Stimulated activated CD8-positive, alpha-beta memory T cell treated with anti-CD3 and anti-CD28 coated beads, Interleukin-7, amount 100 ng/mL, for 1 hour (primary cell): ENCODE results near the gene PEA15.

Source experiments
- DNase-seq, 2 donors: peaks; one replicate each; pipeline ENCODE4 v3.0.0-alpha.2; 2020; ENCODE audit warnings: low read depth in 2 of 2

The PEA15 gene, protein sequence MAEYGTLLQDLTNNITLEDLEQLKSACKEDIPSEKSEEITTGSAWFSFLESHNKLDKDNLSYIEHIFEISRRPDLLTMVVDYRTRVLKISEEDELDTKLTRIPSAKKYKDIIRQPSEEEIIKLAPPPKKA

DNA sequence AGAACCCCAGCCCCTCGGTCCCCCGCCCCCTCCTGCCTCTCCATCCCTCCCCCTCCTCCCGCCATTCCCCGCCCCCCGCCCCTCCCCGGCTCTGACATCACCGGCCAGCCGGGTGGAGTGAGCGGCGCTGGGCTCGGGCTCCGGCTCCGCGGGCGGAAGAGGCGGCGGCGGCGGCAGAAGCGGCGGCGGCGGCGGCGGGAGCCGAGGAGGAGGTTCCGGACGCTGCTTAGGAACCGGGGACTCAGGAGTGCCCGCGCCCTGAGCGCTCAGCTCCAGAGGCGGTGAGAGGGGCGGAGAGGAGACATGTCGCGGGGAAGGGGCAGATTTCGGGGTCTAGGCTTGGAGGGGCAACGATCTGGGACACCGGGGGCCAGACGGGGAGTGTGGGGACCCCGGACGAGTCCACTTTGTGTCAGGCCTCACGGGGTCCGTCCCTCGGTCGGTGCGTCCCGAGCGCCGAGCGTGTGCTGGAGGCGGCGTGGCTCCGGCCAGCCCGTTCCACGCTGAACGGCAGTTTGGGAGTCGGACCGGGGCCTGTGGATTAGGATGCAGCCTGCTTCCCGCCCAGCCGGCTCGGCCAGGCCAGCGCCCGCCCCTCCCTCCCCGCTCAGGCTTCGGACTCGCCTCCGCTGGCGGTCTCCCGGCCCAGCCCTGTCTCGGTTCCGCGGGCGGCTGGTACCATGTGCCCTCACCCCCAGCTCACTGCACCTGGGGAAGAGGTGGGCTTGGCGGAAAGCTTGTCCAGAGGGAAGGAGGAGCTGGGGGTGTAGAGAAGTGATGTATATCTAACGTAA is at the start of gene PEA15:
TSS of gene PEA15 (plus strand) at position 143 of the 794 bp plus-strand sequence. CDS start 6,161 bp downstream, outside the sequence.
- peak; percentile 33 to 52 for DNase-seq

GRCh38 chr1:160156361-160156760 is 48.8 kb upstream of the PEA15 start:
- no peak for DNase-seq

GRCh38 chr1:160157174-160157573 is 48.0 kb upstream of the PEA15 start:
- DNase-seq = no peak

GRCh38 chr1:160158031-160158430 is 47.2 kb upstream of the PEA15 start:
- DNase-seq = no peak

DNA sequence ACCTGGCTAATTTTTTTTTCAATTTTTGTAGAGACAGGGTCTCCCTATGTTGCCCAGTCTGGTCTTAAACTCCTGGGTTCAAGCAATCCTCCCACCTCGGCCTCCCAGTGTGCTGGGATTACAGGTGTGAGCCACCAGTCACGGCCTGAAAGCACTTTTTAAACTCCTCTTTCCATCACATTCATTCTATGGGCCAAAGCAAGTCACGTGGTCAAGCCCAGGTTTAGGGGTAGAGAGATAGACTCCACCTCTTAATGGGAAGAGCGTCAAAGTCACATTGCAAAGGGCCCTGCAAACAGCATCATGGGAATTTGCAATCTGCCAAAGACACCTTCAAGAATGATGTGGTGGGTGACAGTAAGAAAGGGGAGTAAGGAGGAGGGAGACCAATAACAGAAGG is 46.6 kb upstream of the PEA15 start:
- DNase-seq = no peak

DNA sequence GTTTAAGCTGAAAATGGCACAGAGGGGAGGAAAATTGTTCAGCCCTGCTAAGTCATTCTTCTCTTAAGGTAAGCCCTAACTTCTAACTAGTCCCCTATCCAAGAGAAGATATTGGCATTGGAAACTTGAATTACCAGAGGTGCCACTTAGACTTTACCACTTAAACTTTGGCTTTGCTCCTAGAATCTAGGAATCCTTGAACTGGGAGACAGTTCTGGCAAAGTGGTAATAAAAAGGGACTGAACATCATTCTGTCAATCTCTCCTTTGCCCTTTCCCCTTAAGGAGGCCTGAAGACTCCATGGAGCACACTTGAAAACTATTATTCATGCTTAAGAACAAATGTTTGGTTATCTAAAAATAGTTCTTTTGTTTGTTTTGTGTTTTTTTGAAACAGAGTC is 45.3 kb upstream of the PEA15 start:
- no peak for DNase-seq

GRCh38 chr1:160161965-160162705 is 43.0 kb upstream of the PEA15 start:
- DNase-seq = no peak

DNA sequence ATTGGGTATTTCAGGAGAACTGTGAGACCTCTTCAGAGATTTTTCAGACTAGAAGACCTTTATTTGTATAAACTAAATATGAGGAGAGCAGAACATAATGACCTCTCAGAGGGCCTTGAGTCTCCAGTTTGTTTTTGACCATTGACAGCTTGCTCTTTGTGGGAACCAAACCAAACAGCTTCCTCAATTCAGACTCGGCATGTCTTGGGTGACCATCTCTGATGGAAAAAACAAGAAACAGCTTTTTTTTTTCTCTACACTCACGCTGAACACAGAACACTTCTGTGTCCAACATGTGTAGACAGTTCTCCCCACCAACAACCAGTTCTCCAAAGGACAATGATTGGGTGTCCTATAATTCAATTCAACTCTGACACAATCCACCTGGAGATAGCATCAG is 42.3 kb upstream of the PEA15 start:
- no peak for DNase-seq

DNA sequence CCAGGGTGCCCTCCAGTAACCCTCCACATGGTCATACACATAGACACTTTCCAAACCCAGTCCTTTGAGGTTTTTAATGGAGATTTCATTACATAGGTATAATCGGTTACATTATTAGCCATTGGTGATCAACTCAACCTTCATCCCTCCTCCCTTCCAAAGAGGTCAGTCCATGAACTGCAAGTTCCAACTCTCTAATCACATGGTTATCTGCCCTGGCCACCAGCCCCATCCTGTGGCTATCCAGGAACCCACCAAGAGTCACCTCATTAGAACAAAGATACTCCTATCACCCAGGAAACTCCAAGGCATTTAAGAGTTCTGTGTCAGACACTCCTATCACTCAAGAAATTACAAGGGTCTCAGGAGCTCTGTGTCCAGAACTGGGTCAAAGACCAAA is 41.6 kb upstream of the PEA15 start:
- DNase-seq = no peak

- DNase-seq = no peak
Observed at GRCh38 chr1:160164121-160164520, 41.1 kb upstream of the PEA15 start.

DNA sequence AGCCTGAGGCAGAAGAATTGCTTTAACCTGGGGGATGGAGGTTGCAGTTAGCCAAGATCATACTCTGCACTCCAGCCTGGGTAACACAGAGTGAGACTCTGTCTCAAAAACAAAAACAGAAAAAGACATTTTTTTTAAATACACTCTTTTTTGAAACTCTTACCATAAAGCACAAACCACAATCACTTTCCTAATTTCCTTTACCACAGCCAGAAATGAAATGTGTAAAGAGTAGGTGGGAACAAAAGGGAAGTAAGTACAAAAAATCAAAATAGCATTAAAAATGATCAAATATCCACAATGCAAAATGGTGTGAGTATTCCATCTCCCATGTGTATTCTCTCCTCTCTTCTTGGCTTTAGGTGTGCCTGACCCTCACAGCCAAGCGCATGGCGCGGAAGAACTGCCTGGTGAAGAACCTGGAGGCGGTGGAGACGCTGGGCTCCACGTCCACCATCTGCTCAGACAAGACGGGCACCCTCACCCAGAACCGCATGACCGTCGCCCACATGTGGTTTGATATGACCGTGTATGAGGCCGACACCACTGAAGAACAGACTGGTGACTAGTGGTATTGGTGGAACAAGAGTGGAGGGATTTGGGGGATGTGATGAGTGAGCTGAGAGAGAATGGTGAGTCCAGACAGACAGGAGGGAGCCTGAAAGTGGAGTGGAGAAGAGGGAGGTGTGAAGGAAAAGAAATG is 38.9 kb upstream of the PEA15 start:
- DNase-seq = no peak

GRCh38 chr1:160167056-160167455 is 38.1 kb upstream of the PEA15 start:
- no peak for DNase-seq

DNA sequence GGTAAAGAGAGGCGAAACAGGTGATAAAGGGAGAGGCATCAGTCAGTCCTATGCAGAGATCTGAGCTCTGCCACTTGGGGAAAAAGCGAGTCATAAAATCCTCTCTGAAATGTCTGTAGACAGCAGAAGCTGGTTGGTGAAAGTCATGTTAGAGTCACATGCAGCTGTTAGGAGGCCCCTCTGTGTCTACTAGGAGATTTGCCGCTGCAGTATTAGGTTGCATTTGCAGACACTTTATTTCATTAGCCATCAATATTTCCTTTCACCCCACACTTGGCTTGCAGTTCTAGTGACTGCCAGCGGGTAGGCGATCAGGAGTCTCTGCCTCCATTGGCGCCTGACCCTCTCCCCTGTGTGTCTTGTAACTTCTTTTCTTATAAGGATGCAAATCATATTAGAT is 37.6 kb upstream of the PEA15 start:
- DNase-seq = no peak

DNA sequence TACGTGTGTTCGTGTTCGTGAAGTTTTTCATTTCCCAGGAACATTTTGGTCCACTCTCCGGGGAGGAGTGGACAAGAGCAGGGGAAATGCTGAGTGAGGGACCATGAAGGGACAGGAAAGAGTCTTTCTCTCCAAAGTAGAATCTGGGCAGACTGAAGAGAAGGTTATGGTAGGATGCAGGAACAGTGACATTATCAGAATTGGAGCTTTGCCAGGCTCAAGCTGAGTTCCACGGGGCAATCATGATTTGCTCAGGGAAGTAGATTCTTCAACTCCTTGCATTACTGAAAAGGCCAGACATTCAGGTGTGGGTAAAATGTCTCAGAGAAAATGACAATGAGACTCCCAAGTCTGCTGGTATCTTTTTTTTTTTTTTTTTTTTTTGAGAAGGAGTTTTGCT is 37.2 kb upstream of the PEA15 start:
- no peak for DNase-seq

DNA sequence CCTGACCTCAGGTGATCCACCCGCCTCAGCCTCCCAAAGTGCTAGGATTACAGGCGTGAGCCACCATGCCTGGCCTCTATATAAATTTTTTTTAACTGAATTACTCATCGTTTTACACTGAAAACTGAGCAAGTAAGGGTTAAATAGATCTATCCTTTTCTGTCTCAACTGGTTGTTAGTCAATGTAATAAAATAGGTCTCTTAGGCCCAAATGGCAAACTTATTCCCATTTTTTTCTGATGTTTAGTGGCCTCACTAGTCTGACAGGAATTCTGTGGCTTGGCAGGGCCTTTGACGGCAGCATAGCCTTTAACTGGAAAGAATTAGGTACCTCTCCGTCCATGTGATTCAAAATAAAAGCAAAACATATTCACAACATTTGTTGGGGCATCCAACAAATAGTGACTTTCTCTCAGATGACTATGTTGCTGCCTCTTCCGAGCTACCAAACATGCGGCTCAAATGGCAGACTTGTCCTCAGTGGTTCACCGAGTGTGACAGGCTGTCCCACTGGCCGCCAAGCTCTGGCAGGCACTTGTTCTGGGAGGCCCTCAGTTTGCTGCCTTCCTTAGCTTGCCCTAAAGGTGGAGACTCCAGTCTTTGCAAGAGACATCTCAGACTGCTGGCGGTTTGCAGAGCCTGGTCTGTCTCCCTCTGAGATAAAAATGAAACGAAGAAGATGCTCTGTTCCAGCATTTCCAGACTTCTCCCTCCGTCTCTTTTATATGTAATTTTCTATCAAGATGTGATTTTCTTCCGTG is 36.4 kb upstream of the PEA15 start:
- no peak for DNase-seq

DNA sequence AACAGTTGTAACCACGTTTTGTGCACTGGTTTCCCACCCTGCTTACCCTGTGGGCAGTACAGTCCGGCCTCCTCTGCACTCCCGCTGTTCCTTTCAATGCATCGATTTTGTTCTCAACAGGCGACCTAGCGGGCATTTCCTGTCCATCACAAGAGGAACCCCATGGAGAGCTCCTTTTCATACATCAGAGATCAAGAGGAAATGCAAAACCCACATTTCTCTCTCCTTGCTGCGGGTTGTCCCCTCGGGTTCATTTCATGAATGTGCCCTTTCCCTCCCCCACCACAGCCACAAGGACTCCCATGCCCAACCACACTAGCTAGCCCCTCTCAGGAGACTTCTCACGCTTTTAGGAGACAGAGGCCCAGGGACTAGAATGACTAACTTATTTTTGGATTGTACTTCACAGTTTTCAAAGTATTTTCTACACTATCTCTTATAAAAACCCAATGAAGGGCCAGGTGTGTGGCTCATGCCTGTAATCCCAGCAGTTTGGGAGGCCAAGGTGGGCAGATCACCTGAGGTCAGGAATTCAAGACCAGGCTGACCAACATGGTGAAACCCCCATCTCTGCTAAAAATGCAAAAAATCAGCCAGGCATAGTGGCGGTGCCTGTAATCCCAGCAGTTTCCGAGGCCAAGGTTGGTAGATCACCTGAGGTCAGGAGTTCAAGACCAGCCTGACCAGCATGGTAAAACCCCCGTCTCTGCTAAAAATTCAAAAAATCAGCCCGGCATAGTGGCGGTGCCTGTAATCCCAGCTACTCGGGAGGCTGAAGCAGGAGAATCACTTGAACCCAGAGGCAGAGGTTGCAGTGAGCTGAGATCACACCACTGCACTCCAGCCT is 35.4 kb upstream of the PEA15 start:
- DNase-seq = no peak

GRCh38 chr1:160171354-160171753 is 33.8 kb upstream of the PEA15 start:
- DNase-seq = no peak

GRCh38 chr1:160171980-160172379 is 33.2 kb upstream of the PEA15 start:
- DNase-seq = no peak

GRCh38 chr1:160177231-160177630 is 28.0 kb upstream of the PEA15 start:
- DNase-seq = no peak

DNA sequence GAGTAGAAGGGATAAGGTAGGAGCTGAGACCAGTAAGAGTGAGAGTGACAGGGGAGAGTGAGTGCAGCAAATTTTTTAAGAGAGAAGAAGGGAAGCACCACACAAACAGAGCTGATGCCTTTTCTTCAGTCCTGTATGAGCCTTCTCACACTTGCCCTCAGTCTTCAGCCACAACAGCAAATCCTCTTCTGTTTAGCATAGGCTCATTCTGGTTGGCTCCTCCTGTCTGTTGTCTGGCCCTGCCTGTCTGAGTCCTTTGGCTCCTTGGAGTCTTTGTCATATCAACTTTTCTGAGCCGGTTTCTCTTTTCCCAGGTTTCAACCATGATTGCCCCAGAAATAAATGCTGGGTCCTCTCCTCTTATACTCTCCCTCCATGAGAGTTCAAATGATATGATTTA is 27.5 kb upstream of the PEA15 start:
- DNase-seq = no peak

- DNase-seq = no peak
Observed at GRCh38 chr1:160178731-160179130, 26.5 kb upstream of the PEA15 start.
